ENCODE results near the gene GNG2.

GNG2 gene

DNA sequence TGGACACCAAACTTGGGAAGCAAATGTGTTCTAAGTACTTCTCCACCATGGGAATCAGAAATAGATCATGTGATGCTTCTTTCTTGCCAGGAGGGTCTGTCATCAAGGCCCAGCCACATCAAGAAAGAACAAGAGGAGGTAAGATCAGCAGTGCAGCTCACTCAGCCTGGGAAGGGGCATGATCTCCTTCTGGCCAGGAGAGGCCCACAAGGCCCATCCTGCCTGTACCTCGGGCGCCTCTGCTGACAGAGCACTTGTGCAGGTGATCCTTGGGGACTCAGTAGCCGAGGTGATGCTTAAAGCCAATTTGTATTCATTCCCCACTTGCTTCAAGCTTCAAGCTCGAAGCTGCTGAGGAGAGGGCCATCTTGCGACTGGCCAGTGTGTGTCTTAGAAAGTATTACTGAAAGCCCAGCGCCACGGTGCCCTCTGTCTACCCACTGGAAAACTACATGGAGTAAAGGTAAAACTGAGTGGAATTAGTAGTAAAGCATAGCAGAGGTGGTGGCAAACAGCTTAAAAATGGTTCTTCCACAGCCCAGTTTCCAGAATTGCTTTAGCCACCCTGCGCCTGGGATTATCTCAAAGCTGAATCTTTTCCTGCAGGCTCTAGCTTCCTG lies 155.1 kb downstream of the GNG2 start:
- H3K4me3 ChIP-seq (ENCODE audit: low read depth, low read length) = no peak overlapping the region

DNA sequence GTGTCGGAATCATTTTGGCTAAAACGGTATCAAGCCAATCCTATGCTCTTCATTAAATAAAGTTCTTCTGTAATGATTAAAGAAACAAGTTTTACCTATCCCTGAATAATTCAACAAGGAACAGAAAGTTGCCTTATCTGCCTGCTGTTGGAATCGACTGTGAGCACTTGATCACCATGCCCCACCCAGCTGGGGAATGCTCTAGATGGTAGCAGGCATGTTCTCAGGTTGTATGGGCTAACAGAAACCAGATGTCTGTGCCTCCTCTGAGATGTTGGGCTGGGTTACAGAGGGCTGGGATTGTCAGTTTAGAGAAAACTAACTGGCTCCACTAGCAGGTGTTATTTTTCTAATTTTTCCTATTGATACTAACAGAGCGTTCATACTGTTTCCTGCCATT lies 157.8 kb downstream of the GNG2 start:
- no peak overlapping the region for H3K4me3 ChIP-seq (ENCODE audit: low read depth, low read length)

- no peak overlapping the region for H3K4me3 ChIP-seq (ENCODE audit: low read depth, low read length)
These were observed 158.6 kb downstream of the GNG2 start for GRCh38 chr14:52018970-52019369.

Measured in iPS-11a (cell line).